GM19395 (cell line): ENCODE results near the gene TASOR.
"Not testable (repeated sequence)": the region's sequence is repeated elsewhere in the genome, so short reads cannot be mapped to it uniquely, and the experiment has no call there.

ENCODE experiments used
- ATAC-seq: cut with Tn5 transposase; IDR thresholded peaks from one replicate; pipeline ENCODE4 v1.9.1; 2021; ENCODE audit warnings: mild to moderate bottlenecking, moderate library complexity; ENCODE audit not compliant: unreplicated experiment

Gene TASOR

DNA sequence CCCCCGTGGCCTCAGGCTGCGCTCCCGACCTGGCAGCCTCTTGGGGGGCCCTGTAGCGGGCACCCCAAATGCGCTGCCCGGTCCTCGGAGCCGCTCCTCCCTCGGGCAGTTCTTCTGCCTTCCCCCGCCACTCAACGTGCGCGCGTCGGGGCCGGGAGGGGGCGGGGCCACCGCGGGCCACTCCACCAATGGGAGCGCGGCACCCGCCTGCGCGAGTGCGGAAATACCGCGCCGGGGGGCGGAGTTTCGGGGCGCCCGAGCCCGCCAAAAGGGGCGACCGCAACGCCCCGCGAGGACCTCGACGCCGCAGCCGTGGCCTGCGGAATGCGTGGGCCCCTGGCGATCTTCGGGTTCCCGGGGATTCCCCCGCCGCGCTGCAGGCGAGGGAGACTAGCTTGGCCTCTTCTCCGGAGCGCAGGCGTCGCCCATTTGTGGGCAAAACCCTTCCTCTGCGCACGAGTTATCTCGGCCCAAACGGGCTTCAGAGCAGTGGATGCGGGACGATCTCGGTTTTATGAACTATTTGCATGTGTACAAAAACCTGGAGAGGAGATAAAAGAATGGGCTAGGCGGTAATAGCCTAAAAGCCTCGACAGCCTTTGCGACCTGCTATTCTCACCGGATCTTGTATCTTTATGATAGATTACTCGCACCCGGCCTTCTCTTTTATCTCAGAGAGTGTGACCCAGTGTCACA lies at the start of gene TASOR:
Gene TASOR, minus strand, starts transcription at position 144 of the 696 bp plus-strand sequence. CDS start 259 bp downstream, outside the sequence.
- peak; percentile 80 for ATAC-seq

- no peak for ATAC-seq
Observed at GRCh38 chr3:56732109-56732508, 49.0 kb upstream of the TASOR start.

- ATAC-seq: peak; percentile 96
Observed at GRCh38 chr3:56725175-56725574, 42.1 kb upstream of the TASOR start.

DNA sequence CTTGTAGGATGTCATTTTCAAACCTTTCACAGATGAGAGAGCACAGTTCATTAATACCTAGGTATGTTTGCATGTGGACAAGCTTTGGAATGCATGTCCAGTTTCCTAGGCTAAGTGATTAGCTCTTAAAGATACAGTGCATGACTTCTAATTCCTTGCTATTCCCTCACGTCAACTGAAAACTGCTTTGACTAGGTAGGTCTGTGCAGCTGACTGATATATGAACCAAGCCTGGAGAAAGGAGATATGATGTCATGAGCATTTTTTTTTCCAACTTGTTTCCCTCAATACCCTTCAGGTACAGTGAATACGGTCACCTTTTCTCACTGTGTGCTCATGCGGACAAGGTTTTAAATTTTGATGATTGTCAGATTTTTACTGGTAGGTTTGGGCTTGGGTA lies 41.6 kb upstream of the TASOR start:
- peak; percentile 3 for ATAC-seq

GRCh38 chr3:56720849-56721248 lies 37.8 kb upstream of the TASOR start:
- ATAC-seq: no peak

- ATAC-seq: not testable (repeated sequence)
Observed at GRCh38 chr3:56718809-56719208, 35.7 kb upstream of the TASOR start.

GRCh38 chr3:56711344-56711743 lies 28.3 kb upstream of the TASOR start:
- ATAC-seq: no peak

DNA sequence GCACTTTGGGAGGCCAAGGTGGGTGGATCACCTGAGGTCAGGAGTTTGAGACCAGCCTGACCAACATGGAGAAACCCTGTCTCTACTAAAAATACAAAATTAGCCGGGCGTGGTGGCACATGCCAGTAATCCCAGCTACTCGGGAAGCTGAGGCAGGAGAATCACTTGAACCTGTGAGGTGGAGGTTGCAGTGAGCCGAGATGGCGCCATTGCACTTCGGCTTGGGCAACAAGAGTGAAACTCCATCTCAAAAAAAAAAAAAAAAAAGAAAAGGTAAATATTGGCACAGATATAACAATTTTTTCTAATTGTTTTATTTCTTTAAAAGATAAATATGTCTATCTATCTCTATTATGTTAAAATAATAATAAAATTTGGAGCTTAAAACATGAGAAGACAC lies 24.3 kb upstream of the TASOR start:
- not testable (repeated sequence) for ATAC-seq

- no peak for ATAC-seq
Observed at GRCh38 chr3:56706629-56707028, 23.6 kb upstream of the TASOR start.

DNA sequence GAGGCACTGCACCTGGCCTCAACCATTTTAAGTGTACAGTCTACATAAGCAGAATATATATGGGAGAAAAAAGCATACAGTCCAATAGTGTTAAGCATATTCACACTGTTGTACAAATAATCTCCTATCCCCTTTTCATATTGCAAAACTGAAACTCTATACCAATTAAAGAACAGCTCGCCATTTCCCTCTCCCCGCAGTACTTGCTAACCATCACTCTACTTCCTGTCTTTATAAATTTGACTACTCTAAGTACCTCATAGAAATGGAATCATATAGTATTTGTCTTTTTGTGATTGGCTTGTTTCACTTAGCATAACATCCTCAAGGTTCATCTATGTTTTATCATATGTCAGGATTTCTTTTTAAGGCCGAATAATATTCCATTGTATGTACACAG lies 21.6 kb upstream of the TASOR start:
- ATAC-seq: no peak

GRCh38 chr3:56702490-56703315 lies 19.6 kb upstream of the TASOR start:
- no peak for ATAC-seq

- ATAC-seq: no peak
Observed at GRCh38 chr3:56700151-56700550, 17.1 kb upstream of the TASOR start.

DNA sequence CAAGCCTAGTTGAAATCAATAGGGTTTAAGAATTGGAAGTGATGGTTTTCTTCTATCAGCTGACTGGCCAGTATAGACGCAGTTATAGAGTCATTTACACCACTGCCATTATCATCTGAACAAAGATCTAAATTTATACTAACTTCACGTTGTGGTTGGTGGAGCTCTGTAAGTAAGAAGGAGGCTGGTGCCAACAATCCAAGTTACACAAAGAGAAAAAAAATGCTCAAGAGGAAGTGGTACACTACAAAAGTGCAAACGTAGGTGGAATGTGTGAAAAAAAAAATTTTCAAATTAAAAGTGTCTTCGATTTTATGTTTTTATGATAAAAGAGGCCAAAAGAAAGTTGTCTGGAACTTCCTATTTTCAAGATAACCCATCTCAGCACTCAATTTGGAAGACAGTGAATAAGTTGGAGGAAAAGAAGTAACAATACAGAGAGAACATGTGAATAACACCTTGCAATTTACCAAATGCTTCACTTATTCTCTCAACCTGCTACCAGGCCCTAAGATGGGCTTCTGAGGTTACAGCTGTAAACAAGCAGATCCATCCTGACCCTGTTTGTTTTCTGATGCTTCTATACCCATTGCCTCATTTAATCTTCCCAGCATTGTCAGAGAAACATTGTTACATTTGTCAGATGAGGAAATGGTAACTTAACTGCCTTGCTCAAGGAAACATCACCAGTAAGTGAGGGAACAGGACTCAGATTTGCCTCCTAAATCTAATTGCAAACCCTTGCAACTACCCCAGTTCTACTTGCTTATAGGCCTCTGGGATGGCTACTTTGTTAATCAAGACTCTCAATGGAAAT lies 12.0 kb upstream of the TASOR start:
- no peak for ATAC-seq

- no peak for ATAC-seq
Observed at GRCh38 chr3:56693750-56694149, 10.7 kb upstream of the TASOR start.

DNA sequence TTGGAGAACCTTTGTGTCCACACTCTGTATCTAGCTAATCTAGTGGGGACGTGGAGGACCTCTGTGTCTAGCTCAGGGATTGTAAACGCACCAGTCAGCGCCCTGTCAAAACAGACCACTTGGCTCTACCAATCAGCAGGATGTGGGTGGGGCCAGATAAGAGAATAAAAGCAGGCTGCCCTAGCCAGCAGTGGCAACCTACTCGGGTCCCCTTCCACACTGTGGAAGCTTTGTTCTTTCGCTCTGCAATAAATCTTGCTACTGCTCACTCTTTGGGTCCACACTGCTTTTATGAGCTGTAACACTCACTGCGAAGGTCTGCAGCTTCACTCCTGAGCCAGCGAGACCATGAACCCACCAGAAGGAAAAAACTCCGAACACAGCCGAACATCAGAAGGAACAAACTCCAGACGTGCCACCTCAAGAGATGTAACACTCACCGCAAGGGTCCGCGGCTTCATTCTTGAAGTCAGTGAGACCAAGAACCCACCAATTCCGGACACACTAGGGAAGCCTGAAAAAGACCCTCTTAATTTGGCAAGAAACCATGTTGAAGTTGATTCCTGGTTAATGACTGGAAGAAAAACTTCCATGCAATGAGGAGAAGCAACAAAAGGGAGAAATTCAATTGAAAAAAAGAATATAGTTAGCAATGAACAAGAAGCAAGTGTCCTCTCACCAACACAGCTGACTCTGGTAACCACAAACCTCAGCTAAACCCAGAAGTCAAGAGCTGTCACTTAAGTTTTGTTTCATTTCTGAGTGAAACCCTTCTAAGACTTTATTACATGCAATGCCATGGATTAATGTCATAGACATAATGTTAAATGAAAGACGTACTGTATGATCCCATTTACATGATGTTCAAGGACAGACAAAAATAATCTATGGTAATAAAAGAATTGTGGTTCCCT lies 9.7 kb upstream of the TASOR start:
- ATAC-seq: peak; percentile 90

DNA sequence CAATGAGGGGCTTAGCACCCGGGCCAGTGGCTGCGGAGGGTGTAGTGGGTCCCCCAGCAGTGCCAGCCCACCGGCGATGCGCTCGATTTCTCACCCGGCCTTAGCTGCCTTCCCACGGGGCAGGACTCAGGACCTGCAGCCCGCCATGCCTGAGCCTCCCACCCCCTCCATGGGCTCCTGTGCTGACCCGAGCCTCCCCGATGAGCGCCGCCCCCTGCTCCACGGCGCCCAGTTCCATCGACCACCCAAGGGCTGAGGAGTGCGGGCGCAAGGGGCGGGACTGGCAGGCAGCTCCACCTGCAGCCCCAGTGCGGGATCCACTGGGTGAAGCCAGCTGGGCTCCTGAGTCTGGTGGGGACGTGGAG lies 8.9 kb upstream of the TASOR start:
- not testable (repeated sequence) for ATAC-seq

GRCh38 chr3:56691165-56692000 lies 8.3 kb upstream of the TASOR start:
- ATAC-seq: no peak

DNA sequence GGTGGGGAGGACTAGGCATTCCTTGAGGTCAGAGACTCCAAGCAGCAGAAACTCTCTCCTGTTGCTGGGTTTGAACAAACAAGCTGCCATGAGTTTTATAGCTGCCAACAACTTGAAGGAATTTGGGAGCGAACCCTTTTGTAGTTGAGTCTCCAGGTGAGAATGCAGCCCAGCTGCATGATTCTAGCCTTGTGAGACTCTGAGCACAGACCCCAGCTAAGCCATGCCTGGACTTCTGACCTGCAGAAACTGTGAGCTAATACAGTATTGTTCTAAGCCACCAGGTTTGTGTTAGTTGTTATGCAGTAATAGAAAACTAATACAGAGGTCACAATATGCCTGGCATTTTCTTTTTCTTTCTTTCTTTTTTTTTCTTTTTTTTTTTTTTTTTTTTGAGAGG lies 6.2 kb upstream of the TASOR start:
- ATAC-seq: no peak

DNA sequence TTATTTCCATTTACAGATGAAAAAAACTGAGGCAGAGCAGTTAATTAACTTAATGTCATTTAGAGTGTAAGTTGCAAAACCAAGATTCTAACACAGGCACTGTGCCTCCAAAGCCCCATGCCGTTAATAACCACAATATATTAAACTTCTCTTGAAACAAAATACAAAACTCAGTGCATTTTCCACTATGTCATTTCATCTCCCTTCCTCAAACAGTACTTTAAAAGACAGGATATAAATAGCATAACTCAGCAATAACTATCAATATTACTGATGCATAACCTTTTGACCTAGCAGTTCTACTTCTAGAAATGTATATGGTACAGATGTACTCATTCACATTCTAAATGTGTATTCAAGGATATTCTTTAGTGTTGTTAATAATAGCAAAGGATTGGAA lies 5.1 kb upstream of the TASOR start:
- ATAC-seq: no peak

GRCh38 chr3:56684029-56684428 lies 964 bp upstream of the TASOR start:
- no peak for ATAC-seq
